GM19328 (cell line): ENCODE measurements around the gene CADPS2.

ENCODE experiments used
- ATAC-seq: cut with Tn5 transposase; IDR thresholded peaks from one replicate; pipeline ENCODE4 v1.9.1; 2021; ENCODE audit warnings: mild to moderate bottlenecking, moderate library complexity; ENCODE audit not compliant: unreplicated experiment

CADPS2 gene

GRCh38 chr7:122618585-122619189, 267.6 kb downstream of the CADPS2 start:
- ATAC-seq = no peak

- no peak for ATAC-seq
Measured at GRCh38 chr7:122616951-122617350, 269.3 kb downstream of the CADPS2 start.

GRCh38 chr7:122605929-122606328, 280.3 kb downstream of the CADPS2 start:
- ATAC-seq = no peak

GRCh38 chr7:122604251-122604650, 282.0 kb downstream of the CADPS2 start:
- ATAC-seq = no peak

GRCh38 chr7:122602800-122603199, 283.5 kb downstream of the CADPS2 start:
- ATAC-seq = no peak

- ATAC-seq = no peak
Measured at GRCh38 chr7:122600630-122601029, 285.6 kb downstream of the CADPS2 start.

GRCh38 chr7:122600042-122600441, 286.2 kb downstream of the CADPS2 start:
- no peak for ATAC-seq

GRCh38 chr7:122597277-122597676, 289.0 kb downstream of the CADPS2 start:
- ATAC-seq = no peak

- no peak for ATAC-seq
Measured at GRCh38 chr7:122595885-122596284, 290.4 kb downstream of the CADPS2 start.

GRCh38 chr7:122588621-122589020, 297.6 kb downstream of the CADPS2 start:
- ATAC-seq = no peak

- ATAC-seq = no peak
Measured at GRCh38 chr7:122584676-122585251, 301.5 kb downstream of the CADPS2 start.

GRCh38 chr7:122578350-122578749, 307.9 kb downstream of the CADPS2 start:
- ATAC-seq = no peak

GRCh38 chr7:122577449-122578003, 308.7 kb downstream of the CADPS2 start:
- ATAC-seq = no peak

GRCh38 chr7:122572706-122573105, 313.6 kb downstream of the CADPS2 start:
- no peak for ATAC-seq

- no peak for ATAC-seq
Measured at GRCh38 chr7:122561326-122561725, 324.9 kb downstream of the CADPS2 start.

- ATAC-seq = no peak
Measured at GRCh38 chr7:122556873-122557542, 329.3 kb downstream of the CADPS2 start.

GRCh38 chr7:122556219-122556618, 330.0 kb downstream of the CADPS2 start:
- no peak for ATAC-seq

GRCh38 chr7:122553761-122554160, 332.5 kb downstream of the CADPS2 start:
- ATAC-seq = no peak

GRCh38 chr7:122552769-122553168, 333.5 kb downstream of the CADPS2 start:
- ATAC-seq = no peak

GRCh38 chr7:122550545-122550944, 335.7 kb downstream of the CADPS2 start:
- ATAC-seq = no peak

- no peak for ATAC-seq
Measured at GRCh38 chr7:122549578-122549977, 336.7 kb downstream of the CADPS2 start.

- no peak for ATAC-seq
Measured at GRCh38 chr7:122546496-122546895, 339.8 kb downstream of the CADPS2 start.
